ENCODE data around the gene POLR2B.

GRCh38 chr4:56953680-56954520, 24.8 kb upstream of the POLR2B start:
- TF ChIP-seq CTCF (IDR thresholded peaks at IDR 0.05) = no peak
- TF ChIP-seq EP300 (IDR thresholded peaks at IDR 0.05) = no peak
